Mesendoderm (in vitro differentiated cells): ENCODE data around the gene NLRP14.

Source experiments
- DNase-seq: peaks from one replicate; pipeline ENCODE4 v3.0.0; 2013
- H2AK5ac ChIP-seq: 2 replicates; pipeline ENCODE4 v1.6.1; 2013; ENCODE audit warnings: low read length, inconsistent platforms
- H2BK120ac ChIP-seq: 2 replicates; pipeline ENCODE4 v1.6.1; 2013; ENCODE audit warnings: low read depth, mild to moderate bottlenecking, low read length, moderate library complexity, mixed read lengths
- H2BK15ac ChIP-seq: replicated peaks from 2 replicates; pipeline ENCODE4 v1.6.1; 2013; ENCODE audit warnings: low read depth, mild to moderate bottlenecking, moderate library complexity
- H2BK5ac ChIP-seq: 2 replicates; pipeline ENCODE4 v1.6.1; 2013; ENCODE audit warnings: low read length, inconsistent platforms
- H3K18ac ChIP-seq: 2 replicates; pipeline ENCODE4 v1.6.1; 2013; ENCODE audit warnings: mild to moderate bottlenecking, low read length, mixed read lengths
- H3K23ac ChIP-seq: one replicate; pipeline ENCODE4 v1.6.1; 2013; ENCODE audit warnings: low read length
- H3K27ac ChIP-seq: 2 replicates; pipeline ENCODE4 v1.5.1; 2013; ENCODE audit warnings: low read depth, mild to moderate bottlenecking, inconsistent platforms, low read length, moderate library complexity
- H3K27me3 ChIP-seq: 2 replicates; pipeline ENCODE4 v1.6.1; 2013; ENCODE audit warnings: low read length, control low read depth, mild to moderate bottlenecking, inconsistent platforms; ENCODE audit not compliant: insufficient read depth, poor library complexity
- H3K36me3 ChIP-seq: 2 replicates; pipeline ENCODE4 v1.6.1; 2013; ENCODE audit warnings: low read length, inconsistent platforms; ENCODE audit not compliant: control insufficient read depth, insufficient read depth
- H3K4ac ChIP-seq: one replicate; pipeline ENCODE4 v1.6.1; 2013; ENCODE audit warnings: low read depth, mild to moderate bottlenecking, low read length, moderate library complexity
- H3K4me1 ChIP-seq: 2 replicates; pipeline ENCODE4 v1.6.1; 2013; ENCODE audit warnings: low read depth, low read length, inconsistent platforms; ENCODE audit not compliant: control insufficient read depth
- H3K4me2 ChIP-seq: 2 replicates; pipeline ENCODE4 v1.6.1; 2013; ENCODE audit warnings: low read length
- H3K4me3 ChIP-seq: 2 replicates; pipeline ENCODE4 v1.5.1; 2013; ENCODE audit warnings: mild to moderate bottlenecking, low read length
- H3K56ac ChIP-seq: one replicate; pipeline ENCODE4 v1.6.1; 2013; ENCODE audit warnings: low read length
- H3K79me1 ChIP-seq: 2 replicates; pipeline ENCODE4 v1.6.1; 2013; ENCODE audit warnings: low read length, inconsistent platforms
- H3K79me2 ChIP-seq: 2 replicates; pipeline ENCODE4 v1.6.1; 2013; ENCODE audit warnings: mild to moderate bottlenecking, low read length; ENCODE audit not compliant: control insufficient read depth, insufficient read depth
- H3K9ac ChIP-seq: 2 replicates; pipeline ENCODE4 v1.6.1; 2013; ENCODE audit warnings: low read length, inconsistent platforms
- H4K5ac ChIP-seq: one replicate; pipeline ENCODE4 v1.6.1; 2013; ENCODE audit warnings: low read length
- H4K8ac ChIP-seq: one replicate; pipeline ENCODE4 v1.6.1; 2013; ENCODE audit warnings: low read depth, mild to moderate bottlenecking, control low read depth, low read length, moderate library complexity
- WGBS: extraction: QIAGEN DNeasy Blood & Tissue Kit; methylation state at CpG from one replicate; pipeline ENCODE4 v1.1.7; 2013; ENCODE audit warnings: low lambda C conversion rate, missing lambda C conversion rate; ENCODE audit not compliant: insufficient coverage; ENCODE audit errors: extremely low coverage; 5-methylcytosine and 5-hydroxymethylcytosine counted together

Gene NLRP14

GRCh38 chr11:6992026-6992425 lies 28.3 kb upstream of the NLRP14 start:
- Histone ChIP-seq H2BK5ac (no peak overlapping the region), H4K8ac (no peak overlapping the region), H2BK120ac (no peak overlapping the region), H3K4me3 (no peak overlapping the region), H3K4me1 (no peaks in the 10 kb centered on the region), H3K23ac (no peak overlapping the region), H2BK15ac (no peak overlapping the region), H3K4ac (no peak overlapping the region), H3K27me3 (no peaks in the 10 kb centered on the region), H3K9ac (no peak overlapping the region), H3K4me2 (no peak overlapping the region), H3K79me1 (no peaks in the 10 kb centered on the region), H4K5ac (no peak overlapping the region), H3K79me2 (no peaks in the 10 kb centered on the region), H2AK5ac (no peak overlapping the region), H3K36me3 (no peaks in the 10 kb centered on the region), H3K56ac (no peak overlapping the region), H3K27ac (no peak overlapping the region), H3K18ac (no peak overlapping the region)
- no CpG with 5 or more reads among the region's 2 CpGs for WGBS
- no peak for DNase-seq

GRCh38 chr11:6992457-6993417 lies 27.5 kb upstream of the NLRP14 start:
- Histone ChIP-seq H3K18ac (no peak overlapping the region), H3K23ac (no peak overlapping the region), H3K9ac (no peak overlapping the region), H4K8ac (no peak overlapping the region), H4K5ac (no peak overlapping the region), H3K4ac (no peak overlapping the region), H3K36me3 (no peaks in the 10 kb centered on the region), H3K4me3 (no peak overlapping the region), H3K79me1 (no peaks in the 10 kb centered on the region), H3K27me3 (no peaks in the 10 kb centered on the region), H3K4me1 (no peaks in the 10 kb centered on the region), H2BK15ac (no peak overlapping the region), H3K4me2 (no peak overlapping the region), H2BK5ac (no peak overlapping the region), H3K27ac (no peak overlapping the region), H2AK5ac (no peak overlapping the region), H2BK120ac (no peak overlapping the region), H3K56ac (no peak overlapping the region), H3K79me2 (no peaks in the 10 kb centered on the region)
- WGBS: no CpG with 5 or more reads among the region's 11 CpGs
- no peak for DNase-seq

- Histone ChIP-seq H2BK120ac (no peak overlapping the region), H3K36me3 (no peaks in the 10 kb centered on the region), H3K23ac (no peak overlapping the region), H4K5ac (no peak overlapping the region), H3K4me1 (no peaks in the 10 kb centered on the region), H3K56ac (no peak overlapping the region), H2BK15ac (no peak overlapping the region), H3K4me2 (no peak overlapping the region), H3K79me1 (no peaks in the 10 kb centered on the region), H3K18ac (no peak overlapping the region), H3K79me2 (no peaks in the 10 kb centered on the region), H3K4me3 (no peak overlapping the region), H2BK5ac (no peak overlapping the region), H3K27ac (no peak overlapping the region), H2AK5ac (no peak overlapping the region), H3K4ac (no peak overlapping the region), H3K27me3 (no peaks in the 10 kb centered on the region), H3K9ac (no peak overlapping the region), H4K8ac (no peak overlapping the region)
- peak; percentile 10 for DNase-seq
These were observed 24.6 kb upstream of the NLRP14 start for GRCh38 chr11:6995703-6996102.

GRCh38 chr11:7004482-7004881 lies 15.8 kb upstream of the NLRP14 start:
- no CpG with 5 or more reads among the region's 3 CpGs for WGBS
- no peaks in the 10 kb centered on the region for H3K4me1 ChIP-seq
- no peak for DNase-seq

GRCh38 chr11:7014118-7014517 lies 6.2 kb upstream of the NLRP14 start:
- Histone ChIP-seq H4K8ac (no peak overlapping the region), H2BK15ac (no peak overlapping the region), H3K56ac (no peak overlapping the region), H3K4me3 (no peak overlapping the region), H3K23ac (no peak overlapping the region), H3K79me1 (no peaks in the 10 kb centered on the region), H3K27ac (no peak overlapping the region), H3K4me1 (no peaks in the 10 kb centered on the region), H2BK120ac (no peak overlapping the region), H3K4ac (no peak overlapping the region), H3K79me2 (no peaks in the 10 kb centered on the region), H3K27me3 (no peaks in the 10 kb centered on the region), H4K5ac (no peak overlapping the region), H2AK5ac (no peak overlapping the region), H2BK5ac (no peak overlapping the region), H3K9ac (no peak overlapping the region), H3K36me3 (no peaks in the 10 kb centered on the region), H3K4me2 (no peak overlapping the region), H3K18ac (no peak overlapping the region)
- WGBS: no CpG with 5 or more reads among the region's 1 CpG
- no peak for DNase-seq

More at GRCh38 chr11:7004482-7004881, 15.8 kb upstream of the NLRP14 start:
- Histone ChIP-seq H4K5ac (no peak overlapping the region), H3K23ac (no peak overlapping the region), H3K18ac (no peak overlapping the region), H3K4me3 (no peak overlapping the region), H3K79me1 (no peaks in the 10 kb centered on the region), H2BK120ac (no peak overlapping the region), H4K8ac (no peak overlapping the region), H3K9ac (no peak overlapping the region), H3K4me2 (no peak overlapping the region), H3K56ac (no peak overlapping the region), H2BK5ac (no peak overlapping the region), H3K36me3 (no peaks in the 10 kb centered on the region), H3K79me2 (no peaks in the 10 kb centered on the region), H2AK5ac (no peak overlapping the region), H3K27ac (no peak overlapping the region), H3K27me3 (no peaks in the 10 kb centered on the region), H3K4ac (no peak overlapping the region), H2BK15ac (no peak overlapping the region)

- no peak overlapping the region for H3K4ac ChIP-seq
- H2AK5ac ChIP-seq: no peak overlapping the region
- H3K23ac ChIP-seq: no peak overlapping the region
- no peak overlapping the region for H3K9ac ChIP-seq
- H2BK15ac ChIP-seq: no peak overlapping the region
- no peaks in the 10 kb centered on the region for H3K79me2 ChIP-seq
- no peaks in the 10 kb centered on the region for H3K79me1 ChIP-seq
- no peak overlapping the region for H2BK5ac ChIP-seq
- no peak overlapping the region for H3K4me3 ChIP-seq
- no peak overlapping the region for H2BK120ac ChIP-seq
- H3K56ac ChIP-seq: no peak overlapping the region
- no peak overlapping the region for H4K5ac ChIP-seq
- no peak overlapping the region for H3K27ac ChIP-seq
- H3K27me3 ChIP-seq: no peaks in the 10 kb centered on the region
- no peaks in the 10 kb centered on the region for H3K4me1 ChIP-seq
- WGBS: no CpG with 5 or more reads among the region's 1 CpG
- DNase-seq: no peak
- no peak overlapping the region for H4K8ac ChIP-seq
- H3K4me2 ChIP-seq: no peak overlapping the region
- no peaks in the 10 kb centered on the region for H3K36me3 ChIP-seq
- no peak overlapping the region for H3K18ac ChIP-seq
These were observed 4.3 kb upstream of the NLRP14 start for GRCh38 chr11:7016011-7016410.
